ENCODE results near the gene RCCD1. TPM values are rescaled to one million over a fixed set of nuclear protein-coding genes. Genes with fewer than 3 reads are reported as not detected.

Gene RCCD1
- total RNA-seq, 1 experiment from 2014 or later = 29.0 TPM

- DNase-seq (ENCODE audit: unreplicated experiment) = no peak
- Mint-ChIP-seq H3K9me3 (ENCODE audit: unreplicated experiment) (no peaks in the 10 kb centered on the region), H3K36me3 (ENCODE audit: insufficient read depth, unreplicated experiment) (peaks cover 44% of the 10 kb centered on the region), H3K4me1 (ENCODE audit: insufficient read depth, unreplicated experiment) (no peaks in the 10 kb centered on the region), H3K4me3 (ENCODE audit: unreplicated experiment) (no peak overlapping the region), H3K27me3 (ENCODE audit: insufficient read depth, unreplicated experiment) (no peaks in the 10 kb centered on the region), H3K27ac (ENCODE audit: low read depth, unreplicated experiment) (no peak overlapping the region)
- BruUV-seq (replicated peaks) = no TSS peak
- CTCF ChIA-PET = interaction anchor here (0.9 kb wide), 1 partner anchor 21 kb away, joined by 4 read pairs; the partner anchor contains the start of gene HDDC3
- intact Hi-C loops (cut with micrococcal nuclease) = no loop called here
- POLR2A ChIA-PET = no interaction called here
- no peak for TF ChIP-seq CTCF (IDR thresholded peaks at IDR 0.05; ENCODE audit: unreplicated experiment)
Observed at GRCh38 chr15:90910441-90911301, 44.0 kb upstream of the RCCD1 start.

- peaks cover 41% of the 10 kb centered on the region for H3K36me3 Mint-ChIP-seq (ENCODE audit: insufficient read depth, unreplicated experiment)
- H3K27ac Mint-ChIP-seq (ENCODE audit: low read depth, unreplicated experiment) = no peak overlapping the region
- no peaks in the 10 kb centered on the region for H3K9me3 Mint-ChIP-seq (ENCODE audit: unreplicated experiment)
- POLR2A ChIA-PET = interaction anchor here (0.7 kb wide), 1 partner anchor 39 kb away, joined by 3 read pairs; no protein-coding TSS in a partner anchor
- DNase-seq (ENCODE audit: unreplicated experiment) = no peak
- BruUV-seq (replicated peaks) = no TSS peak
- CTCF ChIA-PET = no interaction called here
- no peaks in the 10 kb centered on the region for H3K27me3 Mint-ChIP-seq (ENCODE audit: insufficient read depth, unreplicated experiment)
- no peak for TF ChIP-seq CTCF (IDR thresholded peaks at IDR 0.05; ENCODE audit: unreplicated experiment)
- H3K4me1 Mint-ChIP-seq (ENCODE audit: insufficient read depth, unreplicated experiment) = no peaks in the 10 kb centered on the region
- H3K4me3 Mint-ChIP-seq (ENCODE audit: unreplicated experiment) = no peak overlapping the region
- intact Hi-C loops (cut with micrococcal nuclease) = no loop called here
Observed at GRCh38 chr15:90911302-90911623, 43.4 kb upstream of the RCCD1 start.

GRCh38 chr15:90911906-90912769 is 42.5 kb upstream of the RCCD1 start:
- ChIA-PET CTCF (no interaction called here), POLR2A (interaction anchor here (0.7 kb wide), 1 partner anchor 40 kb away, joined by 3 read pairs; no protein-coding TSS in a partner anchor)
- H3K4me1 Mint-ChIP-seq (ENCODE audit: insufficient read depth, unreplicated experiment) = no peaks in the 10 kb centered on the region
- intact Hi-C loops (cut with micrococcal nuclease) = no loop called here
- H3K36me3 Mint-ChIP-seq (ENCODE audit: insufficient read depth, unreplicated experiment) = peaks cover 38% of the 10 kb centered on the region
- H3K27me3 Mint-ChIP-seq (ENCODE audit: insufficient read depth, unreplicated experiment) = no peaks in the 10 kb centered on the region
- H3K9me3 Mint-ChIP-seq (ENCODE audit: unreplicated experiment) = no peaks in the 10 kb centered on the region
- BruUV-seq (replicated peaks) = no TSS peak
- DNase-seq (ENCODE audit: unreplicated experiment) = no peak
- TF ChIP-seq CTCF (IDR thresholded peaks at IDR 0.05; ENCODE audit: unreplicated experiment) = no peak
- H3K27ac Mint-ChIP-seq (ENCODE audit: low read depth, unreplicated experiment) = no peak overlapping the region
- H3K4me3 Mint-ChIP-seq (ENCODE audit: unreplicated experiment) = no peak overlapping the region

- Mint-ChIP-seq H3K27me3 (ENCODE audit: insufficient read depth, unreplicated experiment) (no peaks in the 10 kb centered on the region), H3K27ac (ENCODE audit: low read depth, unreplicated experiment) (no peak overlapping the region), H3K4me3 (ENCODE audit: unreplicated experiment) (no peak overlapping the region), H3K36me3 (ENCODE audit: insufficient read depth, unreplicated experiment) (peaks cover 32% of the 10 kb centered on the region), H3K9me3 (ENCODE audit: unreplicated experiment) (no peaks in the 10 kb centered on the region), H3K4me1 (ENCODE audit: insufficient read depth, unreplicated experiment) (no peaks in the 10 kb centered on the region)
- no TSS peak for BruUV-seq (replicated peaks)
- CTCF ChIA-PET = no interaction called here
- POLR2A ChIA-PET = no interaction called here
- intact Hi-C loops (cut with micrococcal nuclease) = no loop called here
- DNase-seq (ENCODE audit: unreplicated experiment) = no peak
- no peak for TF ChIP-seq CTCF (IDR thresholded peaks at IDR 0.05; ENCODE audit: unreplicated experiment)
Observed at GRCh38 chr15:90912770-90913075, 42.0 kb upstream of the RCCD1 start.
